Liver (tissue), 3 donors: Measurements from ENCODE around the gene TRMT10B.

ENCODE experiments used
- EGR1 ChIP-seq, 2 donors: IDR thresholded peaks; 2 replicates each; pipeline ENCODE4 v1.6.1; 2016 to 2018; ENCODE audit warnings: antibody characterized with exemption in 2 of 2, low read depth in 2 of 2
- HNF4G ChIP-seq: IDR thresholded peaks from 2 replicates; pipeline ENCODE4 v1.6.1; 2016; ENCODE audit warnings: antibody characterized with exemption
- JUND ChIP-seq, 2 donors: IDR thresholded peaks; 2 replicates each; pipeline ENCODE4 v1.6.1; 2016; ENCODE audit warnings: antibody characterized with exemption in 2 of 2
- RAD21 ChIP-seq, 2 donors: IDR thresholded peaks; 2 replicates each; pipeline ENCODE4 v1.6.1; 2016; ENCODE audit warnings: antibody characterized with exemption in 2 of 2, mild to moderate bottlenecking in 2 of 2
- YY1 ChIP-seq: IDR thresholded peaks from 2 replicates; pipeline ENCODE4 v1.6.1; 2016; ENCODE audit warnings: antibody characterized with exemption, mild to moderate bottlenecking
- TF ChIP-seq, protein P1 (sequence below): fragments of 150-350 bp; IDR thresholded peaks from 2 replicates; pipeline ENCODE4 v1.5.1; 2017; ENCODE audit warnings: improper control_type of control experiment, low read depth, low read length; ENCODE audit not compliant: missing input control
- TF ChIP-seq, protein P2 (sequence below): IDR thresholded peaks from 2 replicates; pipeline ENCODE4 v1.6.1; 2016; ENCODE audit warnings: antibody characterized with exemption
- TF ChIP-seq, protein P3 (sequence below): IDR thresholded peaks from 2 replicates; pipeline ENCODE4 v1.6.1; 2016; ENCODE audit warnings: antibody characterized with exemption, mild to moderate bottlenecking
- TF ChIP-seq, protein P4 (sequence below): IDR thresholded peaks from 2 replicates; pipeline ENCODE4 v1.6.1; 2016; ENCODE audit warnings: antibody characterized with exemption
- donor health status: healthy.
- donor health status: healthy.

DNA sequence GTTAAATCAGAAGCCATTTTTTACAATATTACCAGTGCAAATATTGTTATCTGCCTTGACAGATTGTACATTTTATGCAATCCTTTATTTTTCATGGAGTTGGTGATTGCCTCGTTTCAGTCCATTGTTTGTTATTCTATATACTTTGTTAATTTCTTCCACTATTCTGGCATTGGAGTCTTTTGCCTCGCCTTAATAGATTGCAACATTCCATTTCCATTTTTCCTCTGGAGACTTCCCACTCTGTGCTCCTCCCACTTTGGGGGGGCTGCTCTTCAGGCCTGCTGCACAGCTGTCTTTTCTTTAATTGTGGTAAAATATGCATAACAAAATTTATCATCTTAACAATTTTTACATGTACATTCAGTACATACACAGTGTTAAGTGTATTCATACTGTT, 42.6 kb downstream of the TRMT10B start:
- TF ChIP-seq YY1 (no peak), EGR1 (IDR thresholded peaks at IDR 0.05; ENCODE audit: low read depth in 2 of 2) (no peak), RAD21 (IDR thresholded peaks at IDR 0.05) (no peak), HNF4G (no peak), JUND (IDR thresholded peaks at IDR 0.05) (no peak)
- TF ChIP-seq, protein P1, sequence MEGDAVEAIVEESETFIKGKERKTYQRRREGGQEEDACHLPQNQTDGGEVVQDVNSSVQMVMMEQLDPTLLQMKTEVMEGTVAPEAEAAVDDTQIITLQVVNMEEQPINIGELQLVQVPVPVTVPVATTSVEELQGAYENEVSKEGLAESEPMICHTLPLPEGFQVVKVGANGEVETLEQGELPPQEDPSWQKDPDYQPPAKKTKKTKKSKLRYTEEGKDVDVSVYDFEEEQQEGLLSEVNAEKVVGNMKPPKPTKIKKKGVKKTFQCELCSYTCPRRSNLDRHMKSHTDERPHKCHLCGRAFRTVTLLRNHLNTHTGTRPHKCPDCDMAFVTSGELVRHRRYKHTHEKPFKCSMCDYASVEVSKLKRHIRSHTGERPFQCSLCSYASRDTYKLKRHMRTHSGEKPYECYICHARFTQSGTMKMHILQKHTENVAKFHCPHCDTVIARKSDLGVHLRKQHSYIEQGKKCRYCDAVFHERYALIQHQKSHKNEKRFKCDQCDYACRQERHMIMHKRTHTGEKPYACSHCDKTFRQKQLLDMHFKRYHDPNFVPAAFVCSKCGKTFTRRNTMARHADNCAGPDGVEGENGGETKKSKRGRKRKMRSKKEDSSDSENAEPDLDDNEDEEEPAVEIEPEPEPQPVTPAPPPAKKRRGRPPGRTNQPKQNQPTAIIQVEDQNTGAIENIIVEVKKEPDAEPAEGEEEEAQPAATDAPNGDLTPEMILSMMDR: no peak
- TF ChIP-seq, protein P2, sequence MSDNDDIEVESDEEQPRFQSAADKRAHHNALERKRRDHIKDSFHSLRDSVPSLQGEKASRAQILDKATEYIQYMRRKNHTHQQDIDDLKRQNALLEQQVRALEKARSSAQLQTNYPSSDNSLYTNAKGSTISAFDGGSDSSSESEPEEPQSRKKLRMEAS: no peak
- TF ChIP-seq, protein P3, sequence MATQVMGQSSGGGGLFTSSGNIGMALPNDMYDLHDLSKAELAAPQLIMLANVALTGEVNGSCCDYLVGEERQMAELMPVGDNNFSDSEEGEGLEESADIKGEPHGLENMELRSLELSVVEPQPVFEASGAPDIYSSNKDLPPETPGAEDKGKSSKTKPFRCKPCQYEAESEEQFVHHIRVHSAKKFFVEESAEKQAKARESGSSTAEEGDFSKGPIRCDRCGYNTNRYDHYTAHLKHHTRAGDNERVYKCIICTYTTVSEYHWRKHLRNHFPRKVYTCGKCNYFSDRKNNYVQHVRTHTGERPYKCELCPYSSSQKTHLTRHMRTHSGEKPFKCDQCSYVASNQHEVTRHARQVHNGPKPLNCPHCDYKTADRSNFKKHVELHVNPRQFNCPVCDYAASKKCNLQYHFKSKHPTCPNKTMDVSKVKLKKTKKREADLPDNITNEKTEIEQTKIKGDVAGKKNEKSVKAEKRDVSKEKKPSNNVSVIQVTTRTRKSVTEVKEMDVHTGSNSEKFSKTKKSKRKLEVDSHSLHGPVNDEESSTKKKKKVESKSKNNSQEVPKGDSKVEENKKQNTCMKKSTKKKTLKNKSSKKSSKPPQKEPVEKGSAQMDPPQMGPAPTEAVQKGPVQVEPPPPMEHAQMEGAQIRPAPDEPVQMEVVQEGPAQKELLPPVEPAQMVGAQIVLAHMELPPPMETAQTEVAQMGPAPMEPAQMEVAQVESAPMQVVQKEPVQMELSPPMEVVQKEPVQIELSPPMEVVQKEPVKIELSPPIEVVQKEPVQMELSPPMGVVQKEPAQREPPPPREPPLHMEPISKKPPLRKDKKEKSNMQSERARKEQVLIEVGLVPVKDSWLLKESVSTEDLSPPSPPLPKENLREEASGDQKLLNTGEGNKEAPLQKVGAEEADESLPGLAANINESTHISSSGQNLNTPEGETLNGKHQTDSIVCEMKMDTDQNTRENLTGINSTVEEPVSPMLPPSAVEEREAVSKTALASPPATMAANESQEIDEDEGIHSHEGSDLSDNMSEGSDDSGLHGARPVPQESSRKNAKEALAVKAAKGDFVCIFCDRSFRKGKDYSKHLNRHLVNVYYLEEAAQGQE: no peak
- TF ChIP-seq, protein P4, sequence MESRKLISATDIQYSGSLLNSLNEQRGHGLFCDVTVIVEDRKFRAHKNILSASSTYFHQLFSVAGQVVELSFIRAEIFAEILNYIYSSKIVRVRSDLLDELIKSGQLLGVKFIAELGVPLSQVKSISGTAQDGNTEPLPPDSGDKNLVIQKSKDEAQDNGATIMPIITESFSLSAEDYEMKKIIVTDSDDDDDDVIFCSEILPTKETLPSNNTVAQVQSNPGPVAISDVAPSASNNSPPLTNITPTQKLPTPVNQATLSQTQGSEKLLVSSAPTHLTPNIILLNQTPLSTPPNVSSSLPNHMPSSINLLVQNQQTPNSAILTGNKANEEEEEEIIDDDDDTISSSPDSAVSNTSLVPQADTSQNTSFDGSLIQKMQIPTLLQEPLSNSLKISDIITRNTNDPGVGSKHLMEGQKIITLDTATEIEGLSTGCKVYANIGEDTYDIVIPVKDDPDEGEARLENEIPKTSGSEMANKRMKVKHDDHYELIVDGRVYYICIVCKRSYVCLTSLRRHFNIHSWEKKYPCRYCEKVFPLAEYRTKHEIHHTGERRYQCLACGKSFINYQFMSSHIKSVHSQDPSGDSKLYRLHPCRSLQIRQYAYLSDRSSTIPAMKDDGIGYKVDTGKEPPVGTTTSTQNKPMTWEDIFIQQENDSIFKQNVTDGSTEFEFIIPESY: no peak
